ENCODE measurements around the gene PRKCH.

Gene PRKCH

DNA sequence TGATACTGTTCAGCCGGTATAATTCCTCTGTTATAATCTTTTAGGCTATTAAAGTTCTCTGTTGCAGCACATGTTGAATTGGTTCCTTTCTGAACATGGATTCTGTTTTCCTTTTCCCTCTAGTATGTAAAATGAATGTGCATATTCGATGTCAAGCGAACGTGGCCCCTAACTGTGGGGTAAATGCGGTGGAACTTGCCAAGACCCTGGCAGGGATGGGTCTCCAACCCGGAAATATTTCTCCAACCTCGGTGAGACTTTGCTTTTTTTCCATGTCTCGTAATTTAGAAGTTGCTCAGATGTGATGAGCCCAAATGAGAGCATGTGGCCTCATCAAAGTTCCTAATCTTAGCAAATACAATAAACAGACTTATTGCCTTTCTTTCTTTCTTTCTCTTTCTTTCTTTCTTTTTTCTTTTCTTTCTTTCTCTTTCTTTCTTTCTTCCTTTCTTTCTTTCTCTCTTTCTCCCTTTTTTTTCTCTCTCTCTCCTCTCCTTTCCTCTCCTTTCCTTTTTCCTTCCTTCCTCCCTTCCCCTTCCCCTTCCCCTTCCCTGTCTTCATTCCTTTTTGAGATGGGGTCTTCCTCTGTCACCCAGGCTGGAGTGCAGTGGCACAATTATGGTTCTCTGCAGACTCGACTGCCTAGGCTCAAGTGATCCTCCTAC is 131.9 kb downstream of the PRKCH start:
- H3K27ac ChIP-seq (ENCODE audit: low read length) = no peak overlapping the region
- no peak overlapping the region for H3K9ac ChIP-seq (ENCODE audit: low read length)
- no peaks in the 10 kb centered on the region for H3K27me3 ChIP-seq (ENCODE audit: control insufficient read depth, insufficient read depth, low read length)
- H3K4me1 ChIP-seq (ENCODE audit: control insufficient read depth, low read depth, low read length) = no peaks in the 10 kb centered on the region
- no peak overlapping the region for H3K4me3 ChIP-seq (ENCODE audit: low read length)
- H3K36me3 ChIP-seq (ENCODE audit: control insufficient read depth, low read depth, low read length) = no peaks in the 10 kb centered on the region
- H3K9me3 ChIP-seq (ENCODE audit: control insufficient read depth, low read depth, low read length) = no peaks in the 10 kb centered on the region

- H3K4me3 ChIP-seq (ENCODE audit: low read length) = no peak overlapping the region
- no peak overlapping the region for H3K27ac ChIP-seq (ENCODE audit: low read length)
- no peaks in the 10 kb centered on the region for H3K27me3 ChIP-seq (ENCODE audit: control insufficient read depth, insufficient read depth, low read length)
- no peaks in the 10 kb centered on the region for H3K36me3 ChIP-seq (ENCODE audit: control insufficient read depth, low read depth, low read length)
- no peak overlapping the region for H3K9ac ChIP-seq (ENCODE audit: low read length)
- no peaks in the 10 kb centered on the region for H3K4me1 ChIP-seq (ENCODE audit: control insufficient read depth, low read depth, low read length)
- H3K9me3 ChIP-seq (ENCODE audit: control insufficient read depth, low read depth, low read length) = no peaks in the 10 kb centered on the region
Measured at GRCh38 chr14:61454545-61454944, 133.2 kb downstream of the PRKCH start.

DNA sequence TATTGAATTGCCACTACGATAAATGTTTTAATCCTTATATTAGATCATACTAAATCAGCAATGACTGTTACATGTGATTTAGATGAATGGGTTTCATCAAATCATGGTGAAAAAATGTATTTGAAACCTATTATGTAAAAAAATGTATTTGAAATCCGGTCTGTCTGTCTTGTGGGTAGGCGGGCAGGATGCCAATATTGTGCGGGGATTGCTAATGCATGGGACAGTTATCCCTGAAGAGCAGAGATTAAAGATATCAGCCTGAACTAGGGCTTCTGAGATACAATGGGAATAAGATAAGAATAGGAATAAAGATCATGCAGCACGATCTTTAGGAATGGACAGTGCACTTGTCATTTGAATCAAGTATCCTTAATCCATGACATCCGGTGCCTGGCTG is 134.0 kb downstream of the PRKCH start:
- Histone ChIP-seq H3K36me3 (ENCODE audit: control insufficient read depth, low read depth, low read length) (no peaks in the 10 kb centered on the region), H3K27me3 (ENCODE audit: control insufficient read depth, insufficient read depth, low read length) (no peaks in the 10 kb centered on the region), H3K9me3 (ENCODE audit: control insufficient read depth, low read depth, low read length) (no peaks in the 10 kb centered on the region), H3K9ac (ENCODE audit: low read length) (no peak overlapping the region), H3K4me3 (ENCODE audit: low read length) (no peak overlapping the region), H3K4me1 (ENCODE audit: control insufficient read depth, low read depth, low read length) (no peaks in the 10 kb centered on the region), H3K27ac (ENCODE audit: low read length) (no peak overlapping the region)

GRCh38 chr14:61456720-61457119 is 135.3 kb downstream of the PRKCH start:
- Histone ChIP-seq H3K4me1 (ENCODE audit: control insufficient read depth, low read depth, low read length) (no peaks in the 10 kb centered on the region), H3K9me3 (ENCODE audit: control insufficient read depth, low read depth, low read length) (no peaks in the 10 kb centered on the region), H3K9ac (ENCODE audit: low read length) (no peak overlapping the region), H3K36me3 (ENCODE audit: control insufficient read depth, low read depth, low read length) (no peaks in the 10 kb centered on the region), H3K4me3 (ENCODE audit: low read length) (no peak overlapping the region), H3K27me3 (ENCODE audit: control insufficient read depth, insufficient read depth, low read length) (no peaks in the 10 kb centered on the region), H3K27ac (ENCODE audit: low read length) (no peak overlapping the region)

DNA sequence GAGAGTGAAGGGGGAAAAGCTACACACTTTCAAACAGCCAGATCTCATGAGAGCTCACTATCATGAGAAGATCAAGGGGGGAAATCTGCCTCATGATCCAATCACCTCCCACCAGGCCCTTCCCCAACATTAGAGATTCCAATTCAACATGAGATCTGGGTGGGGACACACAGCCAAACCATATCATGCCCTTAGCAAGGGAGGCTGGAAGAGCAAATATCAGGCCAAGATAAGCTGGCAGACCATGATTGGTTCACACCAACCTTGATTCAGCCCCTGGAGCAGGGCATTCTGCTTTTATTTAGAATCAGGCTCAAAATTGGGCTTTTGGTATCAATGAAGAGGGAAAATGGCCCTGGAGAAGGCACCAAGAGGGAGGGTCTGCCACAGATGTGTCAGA is 137.4 kb downstream of the PRKCH start:
- Histone ChIP-seq H3K27ac (ENCODE audit: low read length) (no peak overlapping the region), H3K4me1 (ENCODE audit: control insufficient read depth, low read depth, low read length) (peaks cover 14% of the 10 kb centered on the region), H3K4me3 (ENCODE audit: low read length) (no peak overlapping the region), H3K36me3 (ENCODE audit: control insufficient read depth, low read depth, low read length) (no peaks in the 10 kb centered on the region), H3K27me3 (ENCODE audit: control insufficient read depth, insufficient read depth, low read length) (no peaks in the 10 kb centered on the region), H3K9me3 (ENCODE audit: control insufficient read depth, low read depth, low read length) (no peaks in the 10 kb centered on the region), H3K9ac (ENCODE audit: low read length) (no peak overlapping the region)

DNA sequence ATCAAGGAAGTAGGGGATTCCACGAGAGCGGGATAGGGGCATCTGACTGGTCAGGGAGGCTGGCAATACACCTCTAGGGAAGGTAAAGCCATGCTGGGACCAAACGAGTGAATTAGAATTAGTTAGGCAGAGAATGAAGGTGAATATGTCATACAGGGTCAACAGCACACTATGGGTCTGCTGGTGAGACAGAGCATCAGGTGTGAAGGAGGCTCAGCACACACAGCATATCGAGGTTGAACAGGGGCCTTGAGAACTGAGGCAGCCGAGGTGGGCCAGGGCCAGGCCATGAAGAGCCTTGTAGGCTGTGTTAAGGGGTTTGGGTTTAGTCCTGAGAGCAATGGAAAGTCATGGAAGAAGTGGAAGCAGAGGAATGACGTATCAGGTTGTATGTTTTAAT is 137.8 kb downstream of the PRKCH start:
- Histone ChIP-seq H3K27ac (ENCODE audit: low read length) (no peak overlapping the region), H3K9me3 (ENCODE audit: control insufficient read depth, low read depth, low read length) (no peaks in the 10 kb centered on the region), H3K9ac (ENCODE audit: low read length) (no peak overlapping the region), H3K4me1 (ENCODE audit: control insufficient read depth, low read depth, low read length) (peaks cover 14% of the 10 kb centered on the region), H3K4me3 (ENCODE audit: low read length) (no peak overlapping the region), H3K36me3 (ENCODE audit: control insufficient read depth, low read depth, low read length) (no peaks in the 10 kb centered on the region), H3K27me3 (ENCODE audit: control insufficient read depth, insufficient read depth, low read length) (no peaks in the 10 kb centered on the region)

DNA sequence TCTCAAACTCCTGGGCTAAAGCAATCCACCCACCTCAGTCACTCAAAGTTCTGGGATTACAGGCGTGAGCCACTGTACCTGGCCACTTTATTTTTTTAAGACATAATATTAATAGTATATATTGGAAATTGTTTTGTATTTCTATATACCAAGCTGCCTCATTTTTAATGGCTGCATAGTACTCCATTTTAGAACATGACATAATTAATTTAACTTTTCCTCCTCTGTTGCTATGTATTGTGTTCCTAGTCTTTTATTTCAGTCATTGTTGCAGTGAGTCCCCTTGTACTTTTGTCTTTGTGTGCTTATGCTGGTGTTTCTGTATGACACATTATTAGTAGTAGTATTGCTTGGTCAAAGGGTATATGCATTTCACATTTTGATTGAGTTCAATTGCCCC is 138.7 kb downstream of the PRKCH start:
- no peak overlapping the region for H3K4me3 ChIP-seq (ENCODE audit: low read length)
- H3K9ac ChIP-seq (ENCODE audit: low read length) = no peak overlapping the region
- H3K27me3 ChIP-seq (ENCODE audit: control insufficient read depth, insufficient read depth, low read length) = no peaks in the 10 kb centered on the region
- no peak overlapping the region for H3K27ac ChIP-seq (ENCODE audit: low read length)
- peaks cover 14% of the 10 kb centered on the region for H3K4me1 ChIP-seq (ENCODE audit: control insufficient read depth, low read depth, low read length)
- H3K36me3 ChIP-seq (ENCODE audit: control insufficient read depth, low read depth, low read length) = no peaks in the 10 kb centered on the region
- no peaks in the 10 kb centered on the region for H3K9me3 ChIP-seq (ENCODE audit: control insufficient read depth, low read depth, low read length)

DNA sequence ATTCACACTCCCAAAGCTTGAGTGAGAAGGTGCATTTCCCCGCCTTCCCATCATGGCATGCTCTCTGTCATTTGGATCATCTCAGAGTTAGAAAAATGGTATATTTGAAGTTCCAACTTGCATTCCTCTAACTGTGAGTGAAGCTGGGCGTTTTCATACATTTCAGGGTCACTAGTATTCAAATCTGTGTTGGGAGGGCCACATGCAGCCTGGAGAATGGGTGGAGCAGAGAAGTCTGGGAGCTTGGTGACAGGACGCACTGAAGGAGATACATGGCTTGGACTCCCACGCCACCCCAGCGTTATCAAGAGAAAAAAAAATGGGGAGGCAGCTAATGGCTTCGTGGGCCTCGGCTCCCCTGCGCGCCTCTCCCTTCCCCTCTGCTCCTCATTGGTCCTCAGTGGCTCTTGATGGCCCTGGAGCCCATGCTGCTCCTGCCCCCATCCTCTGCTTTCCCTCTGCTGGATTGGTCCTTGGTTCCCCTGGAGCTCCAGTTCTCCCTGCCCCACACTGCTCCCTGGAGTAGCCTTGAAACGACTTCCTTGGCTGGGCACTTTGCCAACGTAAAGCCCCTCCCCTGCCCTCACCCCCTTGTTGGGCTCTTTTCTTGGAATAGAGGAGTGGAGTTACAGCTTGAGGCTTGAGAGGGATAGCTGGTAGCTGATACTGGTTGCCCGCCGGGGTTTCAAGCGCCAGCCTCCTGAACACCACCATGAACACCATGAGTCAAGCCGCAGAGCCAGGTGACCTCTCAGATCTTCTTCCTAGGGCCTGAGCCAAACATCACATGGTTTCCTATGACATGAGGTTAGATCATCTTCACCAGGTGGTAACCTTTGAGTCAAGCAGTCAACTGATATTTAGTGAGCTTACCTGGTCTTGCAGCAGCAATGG is 139.6 kb downstream of the PRKCH start:
- H3K4me3 ChIP-seq (ENCODE audit: low read length) = no peak overlapping the region
- H3K27me3 ChIP-seq (ENCODE audit: control insufficient read depth, insufficient read depth, low read length) = no peaks in the 10 kb centered on the region
- no peak overlapping the region for H3K9ac ChIP-seq (ENCODE audit: low read length)
- no peak overlapping the region for H3K27ac ChIP-seq (ENCODE audit: low read length)
- H3K9me3 ChIP-seq (ENCODE audit: control insufficient read depth, low read depth, low read length) = no peaks in the 10 kb centered on the region
- no peaks in the 10 kb centered on the region for H3K36me3 ChIP-seq (ENCODE audit: control insufficient read depth, low read depth, low read length)
- H3K4me1 ChIP-seq (ENCODE audit: control insufficient read depth, low read depth, low read length) = peaks cover 19% of the 10 kb centered on the region

DNA sequence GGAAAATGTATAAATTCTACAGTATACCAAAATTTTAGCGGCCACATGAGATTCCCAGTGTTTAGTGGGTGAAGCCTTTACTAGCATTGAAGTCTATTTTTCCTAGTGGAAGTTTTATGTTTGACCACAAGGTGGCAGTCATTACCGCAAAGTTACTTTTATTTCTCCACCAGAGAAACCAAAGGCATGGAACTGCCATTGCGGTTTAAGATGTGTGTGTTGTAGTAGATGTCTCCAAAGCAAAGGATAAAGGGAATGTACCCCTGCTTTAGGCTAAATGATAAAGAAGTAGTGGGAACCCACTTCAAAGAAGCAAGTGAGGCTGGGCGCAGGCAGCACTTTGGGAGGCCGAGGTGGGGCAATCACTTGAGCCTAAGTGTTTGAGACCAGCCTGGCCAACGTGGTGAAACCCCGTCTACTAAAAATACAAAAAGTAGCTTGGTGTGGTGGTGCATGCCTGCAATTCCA is 140.5 kb downstream of the PRKCH start:
- Histone ChIP-seq H3K4me3 (ENCODE audit: low read length) (no peak overlapping the region), H3K27ac (ENCODE audit: low read length) (no peak overlapping the region), H3K9ac (ENCODE audit: low read length) (no peak overlapping the region), H3K4me1 (ENCODE audit: control insufficient read depth, low read depth, low read length) (peaks cover 28% of the 10 kb centered on the region), H3K9me3 (ENCODE audit: control insufficient read depth, low read depth, low read length) (no peaks in the 10 kb centered on the region), H3K36me3 (ENCODE audit: control insufficient read depth, low read depth, low read length) (no peaks in the 10 kb centered on the region), H3K27me3 (ENCODE audit: control insufficient read depth, insufficient read depth, low read length) (no peaks in the 10 kb centered on the region)

DNA sequence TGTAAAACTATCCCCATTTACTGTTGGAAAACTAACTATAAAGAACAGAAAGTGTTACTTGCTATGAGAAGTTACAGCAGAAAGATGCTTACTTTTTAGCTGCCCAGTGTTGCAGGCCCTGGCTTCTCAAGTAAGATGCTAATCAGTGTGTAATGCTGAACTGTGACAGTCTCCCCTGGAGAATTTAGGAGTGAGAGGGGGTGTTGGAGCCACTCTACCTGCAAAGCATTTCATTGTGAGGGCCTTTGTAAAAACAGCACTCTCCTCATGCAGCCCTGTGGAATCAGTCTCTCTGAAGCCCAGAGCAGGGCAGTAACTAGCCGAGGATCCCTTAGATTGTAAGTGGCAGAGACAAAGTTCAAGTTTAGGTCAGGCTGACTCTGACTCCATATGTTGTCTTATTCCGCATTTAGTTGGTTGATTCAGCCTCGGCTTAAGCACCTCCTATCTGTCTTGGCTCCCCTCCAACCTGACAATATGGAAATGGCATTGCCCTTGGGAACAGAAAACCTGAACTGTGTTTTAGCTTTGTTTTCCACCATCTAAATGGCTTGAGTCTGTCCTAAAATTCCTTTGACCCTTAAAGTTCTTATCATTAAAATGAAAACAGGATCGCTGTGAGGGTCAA is 141.3 kb downstream of the PRKCH start:
- Histone ChIP-seq H3K9ac (ENCODE audit: low read length) (no peak overlapping the region), H3K27me3 (ENCODE audit: control insufficient read depth, insufficient read depth, low read length) (no peaks in the 10 kb centered on the region), H3K27ac (ENCODE audit: low read length) (no peak overlapping the region), H3K9me3 (ENCODE audit: control insufficient read depth, low read depth, low read length) (no peaks in the 10 kb centered on the region), H3K4me3 (ENCODE audit: low read length) (no peak overlapping the region), H3K4me1 (ENCODE audit: control insufficient read depth, low read depth, low read length) (peaks cover 32% of the 10 kb centered on the region), H3K36me3 (ENCODE audit: control insufficient read depth, low read depth, low read length) (no peaks in the 10 kb centered on the region)

- no peak overlapping the region for H3K4me3 ChIP-seq (ENCODE audit: low read length)
- peaks cover 32% of the 10 kb centered on the region for H3K4me1 ChIP-seq (ENCODE audit: control insufficient read depth, low read depth, low read length)
- H3K9me3 ChIP-seq (ENCODE audit: control insufficient read depth, low read depth, low read length) = no peaks in the 10 kb centered on the region
- H3K36me3 ChIP-seq (ENCODE audit: control insufficient read depth, low read depth, low read length) = no peaks in the 10 kb centered on the region
- H3K27me3 ChIP-seq (ENCODE audit: control insufficient read depth, insufficient read depth, low read length) = no peaks in the 10 kb centered on the region
- no peak overlapping the region for H3K27ac ChIP-seq (ENCODE audit: low read length)
- H3K9ac ChIP-seq (ENCODE audit: low read length) = no peak overlapping the region
Measured at GRCh38 chr14:61463664-61464285, 142.4 kb downstream of the PRKCH start.

Measured in iPS-18a (cell line).